T-helper 17 cell (primary cell): ENCODE data around the gene PLSCR5. TPM values are rescaled to one million over a fixed set of nuclear protein-coding genes. Genes with fewer than 3 reads are reported as not detected.
A peak's percentile ranks its signal among the peaks of the same experiment; 100 is the strongest.

ENCODE experiments used
- ATAC-seq: fragments of 150-1000 bp; cut with Tn5 transposase; 2 replicates; pipeline ENCODE4 v1.10.0; 2021; ENCODE audit warnings: mild to moderate bottlenecking, moderate library complexity
- DNase-seq, 3 donors: peaks; one replicate each; pipeline versions ENCODE4 v3.0.0 to v3.0.0-alpha.2; 2020 to 2021
- H3K9me3 ChIP-seq: one replicate; pipeline ENCODE4 v1.7.0; 2013; ENCODE audit warnings: low read length, mild to moderate bottlenecking; ENCODE audit not compliant: control insufficient read depth, poor library complexity, severe bottlenecking
- H3K27ac Mint-ChIP-seq: one replicate; pipeline ENCODE4 v1.8.0; 2022; ENCODE audit warnings: mild to moderate bottlenecking, moderate library complexity, mixed read lengths
- H3K27me3 Mint-ChIP-seq: one replicate; pipeline ENCODE4 v1.8.0; 2022; ENCODE audit warnings: mixed read lengths
- H3K36me3 Mint-ChIP-seq: one replicate; pipeline ENCODE4 v1.8.0; 2022; ENCODE audit warnings: low read depth, mixed read lengths
- H3K4me1 Mint-ChIP-seq: one replicate; pipeline ENCODE4 v1.8.0; 2022; ENCODE audit warnings: mild to moderate bottlenecking, mixed read lengths
- H3K4me3 Mint-ChIP-seq: one replicate; pipeline ENCODE4 v1.8.0; 2022; ENCODE audit warnings: mild to moderate bottlenecking, moderate library complexity, mixed read lengths
- total RNA-seq, 4 donors: library from RNA in 2 of 4; stranded (reverse) in 2 of 4; gene quantifications; one replicate each; pipeline ENCODE4 v1.2.3 and lab custom pipeline; 2022 to 2026

The PLSCR5 gene
- total RNA-seq, 2 donors from 2014 or later, result not detected

DNA sequence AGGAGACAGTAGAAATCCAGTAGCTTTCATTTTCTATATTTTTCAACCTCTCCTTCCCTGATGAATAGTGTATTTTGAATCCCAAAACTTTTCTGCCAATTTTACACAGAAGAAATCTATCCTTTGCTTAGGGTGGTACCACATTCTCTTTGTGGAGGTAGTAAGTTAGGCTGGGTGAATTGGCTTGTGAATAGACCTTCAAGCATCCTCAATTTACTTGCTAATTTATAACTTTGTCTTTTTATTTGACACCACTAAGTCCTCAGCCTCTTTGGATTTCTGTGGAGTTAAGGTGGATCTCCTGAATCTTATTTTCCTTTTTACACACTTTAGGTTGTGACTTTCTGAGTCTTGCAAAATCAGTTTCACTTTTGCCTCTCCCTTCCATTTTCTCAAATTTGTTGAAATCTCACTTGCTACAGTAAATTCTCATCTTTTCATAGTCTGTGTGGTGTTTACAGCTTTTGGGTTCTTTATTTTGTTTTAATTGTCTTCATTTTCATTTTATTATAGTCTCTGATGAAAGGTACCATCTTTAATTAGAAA lies 55.0 kb downstream of the PLSCR5 start:
- Mint-ChIP-seq H3K4me1 (peaks cover 27% of the 10 kb centered on the region), H3K4me3 (peak overlapping the region; percentile 63), H3K36me3 (no peaks in the 10 kb centered on the region), H3K27me3 (peaks cover 22% of the 10 kb centered on the region), H3K27ac (peak overlapping the region; percentile 75)
- ATAC-seq, result no peak
- no peak for DNase-seq
- H3K9me3 ChIP-seq, result no peaks in the 10 kb centered on the region

DNA sequence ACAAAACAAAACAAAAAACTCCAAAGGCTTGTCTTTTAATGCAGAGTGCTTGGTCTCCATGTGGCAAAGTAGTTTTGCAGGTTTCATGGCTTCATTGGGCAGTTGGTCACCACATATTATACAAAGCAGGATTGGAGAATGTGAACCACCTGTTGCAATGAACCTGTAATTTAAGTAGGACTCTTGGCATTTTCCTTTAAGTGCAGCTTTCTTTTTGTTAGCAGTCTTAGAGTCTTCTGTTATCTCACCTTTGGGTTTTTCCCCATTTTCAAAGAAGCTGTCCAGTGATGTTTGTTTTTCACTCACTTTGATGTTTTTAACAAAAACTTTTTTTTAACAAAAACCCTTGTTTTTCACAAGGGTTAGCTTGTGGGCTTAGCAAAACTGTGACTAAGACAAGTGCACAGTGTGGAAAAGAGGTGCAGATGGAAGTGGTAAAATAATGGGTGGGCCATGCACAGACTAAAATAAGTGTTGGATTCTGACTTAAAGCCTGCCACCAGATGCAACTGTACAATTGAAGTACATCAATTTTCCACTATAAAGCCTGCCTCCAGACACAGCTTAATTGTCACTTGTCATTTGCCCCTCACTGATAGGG lies 57.8 kb downstream of the PLSCR5 start:
- Mint-ChIP-seq H3K27ac (peak overlapping the region; percentile 27), H3K4me1 (peaks cover 36% of the 10 kb centered on the region), H3K27me3 (peaks cover under 1% of the 10 kb centered on the region), H3K4me3 (no peak overlapping the region), H3K36me3 (no peaks in the 10 kb centered on the region)
- no peaks in the 10 kb centered on the region for H3K9me3 ChIP-seq
- no peak for DNase-seq
- no peak for ATAC-seq

DNA sequence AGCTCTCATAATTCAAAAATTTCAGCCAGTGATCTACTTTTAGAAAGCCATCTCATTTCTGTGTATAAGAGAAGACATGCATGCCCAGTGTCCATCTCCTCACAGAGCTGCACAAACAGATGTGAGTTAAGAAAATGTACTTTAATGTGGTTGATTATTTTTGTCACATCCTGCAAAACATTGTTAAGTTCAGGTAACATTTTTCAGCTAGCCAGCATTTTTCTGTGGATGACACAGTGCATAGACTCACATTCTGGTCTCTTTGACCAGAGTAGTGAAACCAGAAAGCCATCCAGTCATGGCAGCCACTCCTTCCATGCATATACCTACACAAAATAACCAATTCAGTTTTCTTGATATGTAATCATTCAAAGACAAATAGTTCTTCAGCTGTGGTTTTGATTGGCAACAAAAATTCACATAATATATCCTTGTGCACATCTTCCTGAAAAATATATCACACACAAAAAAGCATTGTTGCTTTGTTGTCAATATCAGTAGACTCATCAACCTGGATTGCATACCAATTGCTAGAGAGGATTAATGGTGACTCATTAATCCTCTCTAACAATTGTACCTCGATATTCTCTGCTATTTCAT lies 58.7 kb downstream of the PLSCR5 start:
- H3K27ac Mint-ChIP-seq, result peak overlapping the region; percentile 27
- H3K9me3 ChIP-seq, result no peaks in the 10 kb centered on the region
- H3K27me3 Mint-ChIP-seq, result no peaks in the 10 kb centered on the region
- DNase-seq (no peak), ATAC-seq (no peak)
- no peaks in the 10 kb centered on the region for H3K36me3 Mint-ChIP-seq
- no peak overlapping the region for H3K4me3 Mint-ChIP-seq
- H3K4me1 Mint-ChIP-seq, result peaks cover 44% of the 10 kb centered on the region

DNA sequence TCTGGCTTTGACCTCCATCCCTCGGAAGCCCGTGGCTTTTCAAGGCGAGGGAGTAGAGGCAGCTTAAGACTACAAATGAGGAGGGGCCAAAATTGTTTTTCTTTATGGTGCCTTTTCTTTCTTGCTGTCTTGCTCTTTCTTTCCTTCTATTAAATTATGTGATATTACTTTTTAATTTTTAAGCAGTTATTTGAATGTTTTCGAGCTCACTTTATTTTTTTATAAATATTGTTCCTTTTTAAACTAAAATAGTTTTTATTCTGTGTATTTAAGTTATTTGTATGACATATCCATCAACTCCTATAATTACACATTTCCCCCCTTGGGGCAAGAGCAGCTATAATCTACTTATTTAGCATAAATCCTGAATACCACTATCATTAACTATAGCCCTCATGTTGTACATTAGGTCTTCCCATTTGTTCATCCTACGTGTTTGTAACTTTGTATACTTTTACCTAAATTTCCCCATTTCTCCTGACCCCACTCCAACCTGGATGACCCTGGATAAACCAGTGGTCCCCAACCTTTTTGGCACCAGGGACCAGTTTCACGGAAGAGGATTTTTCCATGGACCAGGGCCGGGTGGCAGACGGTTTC lies 60.1 kb downstream of the PLSCR5 start:
- Mint-ChIP-seq H3K4me3 (peak overlapping the region; percentile 94), H3K27me3 (no peaks in the 10 kb centered on the region), H3K36me3 (no peaks in the 10 kb centered on the region), H3K4me1 (peaks cover 44% of the 10 kb centered on the region), H3K27ac (peak overlapping the region; percentile 94)
- DNase-seq (no peak), ATAC-seq (no peak)
- H3K9me3 ChIP-seq, result no peaks in the 10 kb centered on the region

DNA sequence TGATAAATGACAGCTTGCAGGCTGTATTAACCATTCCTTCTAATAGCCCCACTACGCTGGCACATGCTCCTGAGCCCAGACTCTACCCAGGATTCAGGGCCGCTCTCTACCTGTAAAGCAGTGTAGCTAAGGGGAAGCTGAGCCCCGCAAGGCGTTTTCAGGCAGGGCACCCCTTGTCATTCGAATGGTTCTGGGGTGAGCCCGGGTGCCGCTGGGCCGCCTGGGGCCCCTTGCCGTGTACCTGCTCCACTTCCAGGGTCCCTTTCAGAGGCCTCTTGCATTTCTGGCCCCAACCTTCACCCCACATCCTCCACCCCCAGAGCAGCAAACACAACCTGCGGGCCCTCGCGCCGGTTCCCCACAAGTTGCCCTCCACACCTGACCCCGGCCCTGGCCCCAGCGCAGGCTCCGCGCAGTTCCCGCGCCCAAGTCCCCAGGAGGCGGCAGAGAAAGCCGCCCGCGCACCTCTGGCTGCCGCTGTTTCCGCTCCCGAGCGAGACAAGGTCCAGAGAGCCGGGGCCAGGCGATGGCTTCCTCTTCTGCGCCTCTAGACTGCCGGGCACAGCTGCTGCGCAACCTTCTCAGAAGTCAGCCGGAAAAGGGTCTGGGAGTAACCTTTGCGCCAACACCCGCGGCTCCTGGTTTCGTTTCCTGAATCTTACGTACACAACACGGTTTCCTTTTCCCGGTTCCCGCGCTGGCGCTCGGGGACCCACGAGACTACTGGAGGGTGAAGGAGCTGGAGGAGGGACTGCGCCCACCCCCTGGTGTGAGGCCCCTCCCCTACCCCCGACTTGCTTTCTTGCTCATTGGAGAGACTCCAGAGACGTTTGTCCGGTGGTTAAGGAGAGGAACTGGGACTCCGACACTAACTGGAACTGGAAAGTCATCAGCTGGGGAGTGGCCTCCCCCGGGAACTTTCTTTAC lies 60.9 kb downstream of the PLSCR5 start, which contains the start of gene PLSCR1:
Gene PLSCR1 (minus strand): TSS at position 606 of the 927 bp plus-strand sequence. CDS start 8,055 bp downstream, outside the sequence.
- DNase-seq (peak; percentile 29 to 47 (median 35)), ATAC-seq (peak; percentile 81)
- no peaks in the 10 kb centered on the region for H3K9me3 ChIP-seq
- H3K4me3 Mint-ChIP-seq, result peak within 1 kb of the TSS; percentile 94
- no peaks in the 10 kb centered on the region for H3K27me3 Mint-ChIP-seq
- peak within 1 kb of the TSS; percentile 94 for H3K27ac Mint-ChIP-seq
- no peaks in the 10 kb centered on the region for H3K36me3 Mint-ChIP-seq
- H3K4me1 Mint-ChIP-seq, result peaks cover 43% of the 10 kb centered on the region

DNA sequence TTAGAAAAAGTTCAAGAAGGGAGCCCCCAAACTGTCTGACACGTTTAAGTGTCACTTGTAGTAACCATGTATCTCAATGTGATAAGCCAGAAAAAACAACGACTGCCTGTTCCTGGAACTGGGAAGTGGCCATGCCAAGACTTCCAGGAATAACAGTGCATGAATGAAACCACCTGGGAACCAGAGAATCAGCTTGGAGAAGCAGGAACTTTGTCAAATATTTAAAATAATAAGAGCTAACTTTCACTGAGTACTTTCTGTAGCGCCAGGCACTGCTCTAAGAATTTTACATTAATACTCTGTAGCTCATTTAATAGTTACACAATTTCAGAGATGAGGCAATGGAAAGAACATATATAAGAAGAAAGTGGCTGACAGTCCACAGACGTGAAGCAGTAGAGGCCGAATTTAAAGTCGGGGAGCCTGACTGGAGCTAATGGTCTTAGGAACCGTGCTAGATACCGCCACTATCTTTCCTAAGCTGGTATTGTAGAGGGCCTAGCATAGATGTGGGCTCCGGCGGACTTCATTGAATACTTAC lies 61.6 kb downstream of the PLSCR5 start:
- Mint-ChIP-seq H3K4me1 (peaks cover 44% of the 10 kb centered on the region), H3K36me3 (no peaks in the 10 kb centered on the region), H3K27ac (peak overlapping the region; percentile 94), H3K4me3 (peak overlapping the region; percentile 94), H3K27me3 (no peaks in the 10 kb centered on the region)
- H3K9me3 ChIP-seq, result no peaks in the 10 kb centered on the region
- no peak for DNase-seq
- ATAC-seq, result peak; percentile 20

DNA sequence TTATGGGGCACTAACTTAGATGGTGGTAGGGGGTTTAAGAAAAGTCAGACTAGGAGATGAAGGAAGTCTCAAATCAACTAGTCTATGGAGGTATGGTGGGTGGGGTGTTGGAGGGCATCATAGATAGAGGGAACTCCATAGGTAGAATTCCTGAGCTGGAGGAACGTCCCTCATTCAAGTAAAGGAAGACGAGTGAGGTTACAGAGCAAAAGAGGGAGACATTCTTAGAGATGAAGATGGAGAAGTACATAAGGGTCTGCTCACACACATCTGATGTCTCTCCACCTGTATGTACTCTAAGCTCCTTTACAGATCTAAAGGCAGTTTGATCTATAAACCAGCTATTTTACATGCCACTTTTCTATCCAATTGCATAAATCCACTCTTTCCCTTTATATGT lies 62.2 kb downstream of the PLSCR5 start:
- DNase-seq, result no peak
- Mint-ChIP-seq H3K4me1 (peaks cover 44% of the 10 kb centered on the region), H3K36me3 (no peaks in the 10 kb centered on the region), H3K27ac (peak overlapping the region; percentile 94), H3K4me3 (peak overlapping the region; percentile 94), H3K27me3 (no peaks in the 10 kb centered on the region)
- no peak for ATAC-seq
- no peaks in the 10 kb centered on the region for H3K9me3 ChIP-seq

DNA sequence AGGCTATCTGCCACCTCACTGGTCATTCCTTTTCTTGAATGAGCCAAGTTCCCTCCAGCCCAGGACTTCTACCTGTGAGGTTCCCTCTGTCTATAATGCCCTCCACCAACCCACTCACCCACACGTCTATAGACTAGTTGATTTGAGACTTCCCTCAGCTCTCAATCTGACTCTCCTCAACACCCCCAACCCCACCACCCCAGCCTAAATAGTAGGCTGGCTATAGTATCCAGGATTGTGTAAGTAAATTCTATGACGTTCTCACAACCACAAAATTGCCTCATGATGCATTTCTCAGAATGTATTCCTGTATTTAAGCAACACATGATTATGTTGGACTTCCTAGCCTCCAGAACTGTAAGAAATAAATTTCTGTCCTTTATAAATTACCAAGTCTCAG lies 63.0 kb downstream of the PLSCR5 start:
- peaks cover 44% of the 10 kb centered on the region for H3K4me1 Mint-ChIP-seq

DNA sequence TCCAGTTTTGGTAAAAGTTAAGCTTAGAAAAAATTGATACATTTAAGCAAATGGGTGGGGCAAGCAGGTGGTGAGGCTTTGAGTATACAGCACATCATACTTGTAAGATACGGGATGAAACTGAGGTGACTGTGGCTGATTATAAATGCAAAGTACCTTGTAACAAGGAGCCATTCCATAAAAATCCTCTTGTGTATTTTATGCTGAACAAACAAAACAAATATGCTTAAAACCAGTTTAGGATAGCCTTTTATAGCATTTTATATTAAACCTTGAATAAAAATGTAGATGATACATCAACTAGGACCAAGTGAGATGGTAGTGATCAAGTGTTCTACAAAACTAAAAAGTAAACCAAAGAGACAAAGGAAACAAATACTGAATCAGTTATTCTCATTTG lies 64.2 kb downstream of the PLSCR5 start:
- Mint-ChIP-seq H3K36me3 (no peaks in the 10 kb centered on the region), H3K27ac (no peak overlapping the region), H3K4me3 (no peak overlapping the region), H3K4me1 (peaks cover 42% of the 10 kb centered on the region), H3K27me3 (no peaks in the 10 kb centered on the region)
- no peak for DNase-seq
- H3K9me3 ChIP-seq, result no peaks in the 10 kb centered on the region
- ATAC-seq, result no peak

More for the DNA sequence above, 63.0 kb downstream of the PLSCR5 start:
- no peaks in the 10 kb centered on the region for H3K36me3 Mint-ChIP-seq
- H3K9me3 ChIP-seq, result no peaks in the 10 kb centered on the region
- peak overlapping the region; percentile 72 for H3K4me3 Mint-ChIP-seq
- H3K27ac Mint-ChIP-seq, result peak overlapping the region; percentile 94
- DNase-seq (no peak), ATAC-seq (no peak)
- H3K27me3 Mint-ChIP-seq, result no peaks in the 10 kb centered on the region

DNA sequence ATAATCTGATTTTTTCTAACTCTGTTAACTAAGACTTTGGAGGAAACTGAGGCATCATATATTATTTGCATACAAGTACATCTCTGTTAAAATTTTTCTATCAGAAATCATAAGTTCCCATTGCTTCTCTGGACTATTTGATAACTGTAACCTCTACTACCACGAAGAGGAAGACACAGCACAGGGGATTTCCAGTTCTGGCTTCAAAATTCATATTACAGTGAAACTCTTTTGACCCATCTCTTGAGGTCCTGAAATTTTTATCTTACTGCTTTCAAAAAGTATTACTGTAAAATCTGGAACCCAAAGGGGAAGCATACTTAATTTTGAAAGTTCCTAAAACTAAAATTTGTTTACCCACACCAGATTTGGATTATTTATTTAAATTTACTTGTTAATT lies 64.9 kb downstream of the PLSCR5 start:
- Mint-ChIP-seq H3K36me3 (no peaks in the 10 kb centered on the region), H3K27ac (no peak overlapping the region), H3K4me1 (peaks cover 42% of the 10 kb centered on the region), H3K4me3 (no peak overlapping the region), H3K27me3 (no peaks in the 10 kb centered on the region)
- no peaks in the 10 kb centered on the region for H3K9me3 ChIP-seq
- ATAC-seq (no peak), DNase-seq (no peak)

DNA sequence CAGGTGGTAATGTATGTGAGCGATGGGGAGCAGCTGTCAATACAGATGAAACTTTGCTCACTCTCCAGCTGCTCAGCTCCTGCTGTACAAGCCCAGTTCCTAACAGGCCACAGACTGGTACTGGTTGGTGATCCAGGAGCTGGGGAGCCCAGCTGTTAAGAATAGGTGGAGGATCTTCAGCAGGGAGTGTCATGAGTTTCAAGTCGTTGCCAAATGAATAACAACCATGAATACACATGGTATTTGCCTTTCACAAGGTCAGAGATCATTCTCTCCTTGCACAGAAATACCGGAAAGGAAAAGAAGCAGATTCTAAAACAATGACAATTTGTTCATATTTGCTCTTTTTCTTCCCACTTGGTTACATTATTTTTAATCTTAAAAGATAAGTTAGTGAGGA lies 65.8 kb downstream of the PLSCR5 start:
- H3K9me3 ChIP-seq, result no peaks in the 10 kb centered on the region
- ATAC-seq, result no peak
- Mint-ChIP-seq H3K4me1 (peaks cover 42% of the 10 kb centered on the region), H3K27me3 (no peaks in the 10 kb centered on the region), H3K4me3 (no peak overlapping the region), H3K36me3 (peaks cover 4% of the 10 kb centered on the region), H3K27ac (peak overlapping the region; percentile 21)
- DNase-seq, result no peak

DNA sequence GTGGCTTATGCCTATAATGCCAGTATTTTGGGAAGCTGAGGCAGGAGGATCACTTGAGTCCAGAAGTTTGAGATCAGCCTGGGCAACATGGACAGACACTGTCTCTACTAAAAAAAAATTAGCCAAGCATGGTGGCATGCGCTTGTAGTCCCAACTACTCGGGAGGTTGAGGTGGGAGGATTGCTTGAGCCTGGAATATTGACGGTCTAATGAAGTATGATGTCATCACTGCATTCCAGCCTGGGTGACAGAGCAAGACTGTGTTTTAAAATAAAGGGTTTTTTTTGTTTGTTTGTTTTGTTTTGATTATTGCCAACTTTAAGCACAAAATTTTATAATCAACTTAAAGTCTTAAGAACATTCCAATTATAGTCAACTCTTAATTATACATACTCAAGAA lies 67.5 kb downstream of the PLSCR5 start:
- peaks cover 6% of the 10 kb centered on the region for H3K36me3 Mint-ChIP-seq
- H3K27me3 Mint-ChIP-seq, result no peaks in the 10 kb centered on the region
- ATAC-seq (no peak), DNase-seq (no peak)
- H3K27ac Mint-ChIP-seq, result peak overlapping the region; percentile 56
- peaks cover 33% of the 10 kb centered on the region for H3K4me1 Mint-ChIP-seq
- H3K4me3 Mint-ChIP-seq, result no peak overlapping the region
- no peaks in the 10 kb centered on the region for H3K9me3 ChIP-seq
